ENCODE data around the gene GMPR. TPM values are rescaled to one million over a fixed set of nuclear protein-coding genes. Genes with fewer than 3 reads are reported as not detected.
"Not testable (repeated sequence)": the region's sequence is repeated elsewhere in the genome, so short reads cannot be mapped to it uniquely, and the experiment has no call there.

The GMPR gene
- total RNA-seq, 4 donors from 2014 or later, result 14.0 to 21.8 (median 15.8) TPM

GRCh38 chr6:16216501-16217155 lies 21.8 kb upstream of the GMPR start:
- peaks cover 0 to 7% (median 0%) of the 10 kb centered on the region in 4 donors for H3K4me1 ChIP-seq
- no peaks in the 10 kb centered on the region for H3K9me3 ChIP-seq
- WGBS, 2 donors, result 35 to 53% methylated on average over 21 to 43 of the region's 43 CpGs
- H3K27ac ChIP-seq, result no peak overlapping the region
- no peaks in the 10 kb centered on the region for H3K36me3 ChIP-seq
- TF ChIP-seq POLR2A (IDR thresholded peaks at IDR 0.05) (no peak), CTCF (IDR thresholded peaks at IDR 0.05) (no peak), EP300 (IDR thresholded peaks at IDR 0.05) (no peak)
- no peak for DNase-seq (ENCODE audit: low spot score in 2 of 2)
- peak overlapping the region in 2 of 4 donors; percentile 9 to 15 for H3K4me3 ChIP-seq
- H3K27me3 ChIP-seq, result peaks cover 0 to 30% of the 10 kb centered on the region in 2 donors

GRCh38 chr6:16217156-16217721 lies 21.1 kb upstream of the GMPR start:
- no peaks in the 10 kb centered on the region for H3K9me3 ChIP-seq
- DNase-seq (ENCODE audit: low spot score in 2 of 2), result no peak
- 90 to 92% methylated on average over 17 of the region's 17 CpGs for WGBS, 2 donors
- peaks cover 0 to 7% (median 0%) of the 10 kb centered on the region in 4 donors for H3K4me1 ChIP-seq
- H3K27me3 ChIP-seq, result peaks cover 0 to 30% of the 10 kb centered on the region in 2 donors
- no peaks in the 10 kb centered on the region for H3K36me3 ChIP-seq
- no peak overlapping the region for H3K27ac ChIP-seq
- TF ChIP-seq EP300 (IDR thresholded peaks at IDR 0.05) (no peak), POLR2A (IDR thresholded peaks at IDR 0.05) (no peak), CTCF (IDR thresholded peaks at IDR 0.05) (no peak)
- H3K4me3 ChIP-seq, result no peak overlapping the region

- H3K27ac ChIP-seq, result no peak overlapping the region
These were observed 15.6 kb upstream of the GMPR start for GRCh38 chr6:16222826-16223225.

GRCh38 chr6:16223362-16223761 lies 15.0 kb upstream of the GMPR start:
- H3K4me3 ChIP-seq, result no peak overlapping the region
- H3K27me3 ChIP-seq, result peaks cover 0 to 12% of the 10 kb centered on the region in 2 donors
- H3K27ac ChIP-seq, result no peak overlapping the region
- TF ChIP-seq EP300 (IDR thresholded peaks at IDR 0.05) (no peak), CTCF (IDR thresholded peaks at IDR 0.05) (no peak), POLR2A (IDR thresholded peaks at IDR 0.05) (no peak)
- no peaks in the 10 kb centered on the region for H3K9me3 ChIP-seq
- WGBS, 2 donors, result 77 to 86% methylated on average over 7 of the region's 7 CpGs
- DNase-seq (ENCODE audit: low spot score in 2 of 2), result no peak
- no peaks in the 10 kb centered on the region for H3K36me3 ChIP-seq
- H3K4me1 ChIP-seq, result no peaks in the 10 kb centered on the region

More at GRCh38 chr6:16222826-16223225, 15.6 kb upstream of the GMPR start:
- Histone ChIP-seq H3K4me1 (no peaks in the 10 kb centered on the region), H3K9me3 (no peaks in the 10 kb centered on the region), H3K36me3 (no peaks in the 10 kb centered on the region), H3K27me3 (peaks cover 0 to 18% of the 10 kb centered on the region in 2 donors), H3K4me3 (no peak overlapping the region)
- no peak for DNase-seq (ENCODE audit: low spot score in 2 of 2)
- 95% methylated on average over 3 of the region's 3 CpGs for WGBS, 2 donors
- TF ChIP-seq EP300 (IDR thresholded peaks at IDR 0.05) (no peak), CTCF (IDR thresholded peaks at IDR 0.05) (no peak), POLR2A (IDR thresholded peaks at IDR 0.05) (no peak)

GRCh38 chr6:16224409-16224808 lies 14.0 kb upstream of the GMPR start:
- H3K27ac ChIP-seq, result no peak overlapping the region
- TF ChIP-seq POLR2A (IDR thresholded peaks at IDR 0.05) (no peak), EP300 (IDR thresholded peaks at IDR 0.05) (no peak), CTCF (IDR thresholded peaks at IDR 0.05) (no peak)
- peaks cover 0 to 11% of the 10 kb centered on the region in 2 donors for H3K27me3 ChIP-seq
- no peaks in the 10 kb centered on the region for H3K36me3 ChIP-seq
- no peak overlapping the region for H3K4me3 ChIP-seq
- no peak for DNase-seq (ENCODE audit: low spot score in 2 of 2)
- peaks cover 0 to 7% (median 0%) of the 10 kb centered on the region in 4 donors for H3K4me1 ChIP-seq
- WGBS, 2 donors, result 81 to 84% methylated on average over 8 of the region's 8 CpGs
- H3K9me3 ChIP-seq, result no peaks in the 10 kb centered on the region

GRCh38 chr6:16225062-16225731 lies 13.2 kb upstream of the GMPR start:
- H3K27ac ChIP-seq; H3K4me3 ChIP-seq; DNase-seq (ENCODE audit: low spot score in 2 of 2); H3K36me3 ChIP-seq; H3K9me3 ChIP-seq: not testable (repeated sequence)
- Histone ChIP-seq H3K27me3 (peaks cover 0 to 11% of the 10 kb centered on the region in 2 donors), H3K4me1 (peaks cover 0 to 15% (median 0%) of the 10 kb centered on the region in 4 donors)
- WGBS, 2 donors, result 88 to 92% methylated on average over 3 of the region's 3 CpGs
